ENCODE measurements around the gene SERPIND1.

- TF ChIP-seq, protein P1, sequence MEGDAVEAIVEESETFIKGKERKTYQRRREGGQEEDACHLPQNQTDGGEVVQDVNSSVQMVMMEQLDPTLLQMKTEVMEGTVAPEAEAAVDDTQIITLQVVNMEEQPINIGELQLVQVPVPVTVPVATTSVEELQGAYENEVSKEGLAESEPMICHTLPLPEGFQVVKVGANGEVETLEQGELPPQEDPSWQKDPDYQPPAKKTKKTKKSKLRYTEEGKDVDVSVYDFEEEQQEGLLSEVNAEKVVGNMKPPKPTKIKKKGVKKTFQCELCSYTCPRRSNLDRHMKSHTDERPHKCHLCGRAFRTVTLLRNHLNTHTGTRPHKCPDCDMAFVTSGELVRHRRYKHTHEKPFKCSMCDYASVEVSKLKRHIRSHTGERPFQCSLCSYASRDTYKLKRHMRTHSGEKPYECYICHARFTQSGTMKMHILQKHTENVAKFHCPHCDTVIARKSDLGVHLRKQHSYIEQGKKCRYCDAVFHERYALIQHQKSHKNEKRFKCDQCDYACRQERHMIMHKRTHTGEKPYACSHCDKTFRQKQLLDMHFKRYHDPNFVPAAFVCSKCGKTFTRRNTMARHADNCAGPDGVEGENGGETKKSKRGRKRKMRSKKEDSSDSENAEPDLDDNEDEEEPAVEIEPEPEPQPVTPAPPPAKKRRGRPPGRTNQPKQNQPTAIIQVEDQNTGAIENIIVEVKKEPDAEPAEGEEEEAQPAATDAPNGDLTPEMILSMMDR (IDR thresholded peaks at IDR 0.05 in 8 of 11, conservative IDR thresholded peaks at IDR 0.05 in 3 of 11) = no peak
- TF ChIP-seq POLR2A (IDR thresholded peaks at IDR 0.05) = no peak
These were observed 26.7 kb upstream of the SERPIND1 start for GRCh38 chr22:20747223-20747622.
